Measurements from ENCODE around the gene KRT75. TPM values are rescaled to one million over a fixed set of nuclear protein-coding genes. Genes with fewer than 3 reads are reported as not detected.

The KRT75 gene
- total RNA-seq, 1 experiment from 2014 or later, result not detected

DNA sequence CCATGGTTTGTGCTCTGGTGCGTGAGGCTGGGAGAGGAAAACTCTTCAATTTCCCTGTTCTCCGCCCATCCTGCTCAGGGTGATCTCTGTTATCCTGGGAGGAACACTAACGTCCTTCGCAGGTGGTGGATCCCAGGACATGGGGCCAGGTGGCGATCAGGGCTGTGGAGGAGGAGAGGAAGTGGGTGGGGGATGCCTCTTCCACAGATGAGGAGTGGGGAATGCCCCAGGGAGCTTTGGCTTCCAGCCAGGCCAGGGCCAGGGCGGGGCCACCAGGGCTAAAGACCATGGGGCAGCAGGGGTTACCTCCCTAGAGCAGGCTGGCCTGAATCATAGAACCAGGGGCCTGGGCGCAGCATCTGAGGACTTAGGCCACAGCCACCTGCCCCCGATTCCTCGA is 3.3 kb upstream of the KRT75 start:
- no peaks in the 10 kb centered on the region for H3K36me3 Mint-ChIP-seq
- TF ChIP-seq AFF4 (CRISPR knock-in tag; IDR thresholded peaks at IDR 0.05; ENCODE audit: borderline replicate concordance), result no peak
- no peak for TF ChIP-seq ERG (CRISPR knock-in tag; IDR thresholded peaks at IDR 0.05)
- no peak for TF ChIP-seq ZNF232 (CRISPR knock-in tag; IDR thresholded peaks at IDR 0.05)
- no peak for TF ChIP-seq AR (CRISPR knock-in tag; IDR thresholded peaks at IDR 0.05)
- TF ChIP-seq CBFB (CRISPR knock-in tag; IDR thresholded peaks at IDR 0.05; ENCODE audit: low read depth), result no peak
- no peak for TF ChIP-seq TP53 (CRISPR knock-in tag; IDR thresholded peaks at IDR 0.05)
- TF ChIP-seq SMAD4 (CRISPR knock-in tag; IDR thresholded peaks at IDR 0.05), result no peak
- H3K9me3 Mint-ChIP-seq, result no peaks in the 10 kb centered on the region
- ATAC-seq, result no peak
- H3K27ac Mint-ChIP-seq, result no peak overlapping the region
- no peaks in the 10 kb centered on the region for H3K27me3 Mint-ChIP-seq (ENCODE audit: low read depth)
- peaks cover 20% of the 10 kb centered on the region for H3K4me1 Mint-ChIP-seq
- DNase-seq (ENCODE audit: low spot score), result no peak
- H3K4me3 Mint-ChIP-seq, result no peak overlapping the region
- ChIA-PET CTCF (interaction anchor here (1.6 kb wide), 1 partner anchor 10 kb away, joined by 4 read pairs; no protein-coding TSS in a partner anchor), POLR2A (no interaction called here)

- Mint-ChIP-seq H3K36me3 (no peaks in the 10 kb centered on the region), H3K9me3 (no peaks in the 10 kb centered on the region), H3K27ac (no peak overlapping the region), H3K4me1 (peaks cover 15% of the 10 kb centered on the region), H3K27me3 (ENCODE audit: low read depth) (no peaks in the 10 kb centered on the region), H3K4me3 (no peak overlapping the region)
- no peak for ATAC-seq
- ChIA-PET POLR2A (no interaction called here), CTCF (interaction anchor here (1.6 kb wide), 1 partner anchor 9 kb away, joined by 4 read pairs; no protein-coding TSS in a partner anchor)
- no peak for DNase-seq (ENCODE audit: low spot score)
- TF ChIP-seq ZNF138 (CRISPR knock-in tag; conservative IDR thresholded peaks at IDR 0.05), result no peak
- no peak for TF ChIP-seq SP1 (CRISPR knock-in tag; conservative IDR thresholded peaks at IDR 0.05)
- no peak for TF ChIP-seq MAX (CRISPR knock-in tag; IDR thresholded peaks at IDR 0.05)
- TF ChIP-seq TEAD4 (CRISPR knock-in tag; IDR thresholded peaks at IDR 0.05), result no peak
- no peak for TF ChIP-seq ZBTB43 (CRISPR knock-in tag; IDR thresholded peaks at IDR 0.05)
- TF ChIP-seq, protein P1, sequence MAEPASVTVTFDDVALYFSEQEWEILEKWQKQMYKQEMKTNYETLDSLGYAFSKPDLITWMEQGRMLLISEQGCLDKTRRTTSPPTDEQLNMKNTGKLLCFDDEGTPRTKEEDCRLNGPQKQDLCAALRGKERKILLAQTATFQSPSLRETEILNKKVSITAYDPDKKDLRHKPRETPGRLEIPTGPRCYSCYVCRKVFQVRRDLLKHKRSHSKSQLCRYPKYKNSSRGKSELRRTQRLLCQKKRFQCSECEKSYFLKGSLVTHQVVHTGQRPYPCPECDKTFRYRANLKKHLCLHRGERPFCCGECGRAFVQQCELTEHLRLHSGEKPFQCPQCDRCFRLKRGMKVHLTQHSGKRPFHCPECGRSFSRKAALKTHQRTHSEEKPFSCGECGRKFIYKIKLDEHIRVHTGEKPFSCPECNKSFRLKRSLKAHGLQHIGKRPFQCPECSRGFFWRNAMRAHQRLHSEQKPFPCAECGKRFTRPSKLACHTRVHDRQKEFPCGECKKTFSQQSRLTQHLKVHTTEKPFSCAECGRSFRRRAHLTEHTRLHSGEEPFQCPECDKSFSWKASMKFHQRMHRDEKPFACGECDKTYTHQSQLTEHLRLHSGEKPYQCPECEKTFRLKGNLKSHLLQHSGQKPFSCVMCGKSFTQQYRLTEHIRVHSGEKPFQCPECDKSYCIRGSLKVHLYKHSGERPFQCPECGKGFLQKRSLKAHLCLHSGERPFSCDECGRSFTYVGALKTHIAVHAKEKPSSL (CRISPR knock-in tag; conservative IDR thresholded peaks at IDR 0.05), result no peak
- TF ChIP-seq CTCF (IDR thresholded peaks at IDR 0.05), result no peak
- no peak for TF ChIP-seq NR3C1 (CRISPR knock-in tag; conservative IDR thresholded peaks at IDR 0.05; ENCODE audit: low read depth)
- no peak for TF ChIP-seq ZNF121 (CRISPR knock-in tag; IDR thresholded peaks at IDR 0.05)
- TF ChIP-seq EMX1 (CRISPR knock-in tag; IDR thresholded peaks at IDR 0.05), result no peak
- no peak for TF ChIP-seq ESRRA (CRISPR knock-in tag; IDR thresholded peaks at IDR 0.05; ENCODE audit: borderline replicate concordance)
- no peak for TF ChIP-seq ETV6 (CRISPR knock-in tag; IDR thresholded peaks at IDR 0.05)
- TF ChIP-seq MYBL2 (CRISPR knock-in tag; IDR thresholded peaks at IDR 0.05), result no peak
- TF ChIP-seq NFYB (CRISPR knock-in tag; conservative IDR thresholded peaks at IDR 0.05; ENCODE audit: low read depth), result no peak
Measured at GRCh38 chr12:52436828-52437474, 2.8 kb upstream of the KRT75 start.
